Transverse colon (tissue), 3 donors: ENCODE results near the gene ITPKB.

Experiments
- CTCF ChIP-seq, 5 experiments: fragments of 200-600 bp in 3 of 5; fragments of 450-650 bp in 2 of 5; sonication (generic) in 3 of 5; IDR thresholded peaks; 1 replicate in 2 of 5; 2 replicates in 3 of 5; pipeline ENCODE4 v1.5.1; 2016 to 2017; ENCODE audit warnings: antibody characterized with exemption in 5 of 5, inconsistent platforms in 3 of 5, mild to moderate bottlenecking in 2 of 5, moderate library complexity in 1 of 5
- EP300 ChIP-seq: sonication (generic); formaldehyde crosslinking; IDR thresholded peaks from one replicate; pipeline ENCODE4 v1.6.1; 2017; ENCODE audit warnings: antibody characterized with exemption, low read depth

GRCh38 chr1:226601456-226601855 is 137.6 kb downstream of the ITPKB start:
- TF ChIP-seq CTCF (IDR thresholded peaks at IDR 0.05) (no peak), EP300 (no peak)
